ENCODE results near the gene NID1. TPM values are rescaled to one million over a fixed set of nuclear protein-coding genes. Genes with fewer than 3 reads are reported as not detected.

Gene NID1
- total RNA-seq, 6 experiments from 2014 or later = 97.5 to 124 (median 107) TPM

DNA sequence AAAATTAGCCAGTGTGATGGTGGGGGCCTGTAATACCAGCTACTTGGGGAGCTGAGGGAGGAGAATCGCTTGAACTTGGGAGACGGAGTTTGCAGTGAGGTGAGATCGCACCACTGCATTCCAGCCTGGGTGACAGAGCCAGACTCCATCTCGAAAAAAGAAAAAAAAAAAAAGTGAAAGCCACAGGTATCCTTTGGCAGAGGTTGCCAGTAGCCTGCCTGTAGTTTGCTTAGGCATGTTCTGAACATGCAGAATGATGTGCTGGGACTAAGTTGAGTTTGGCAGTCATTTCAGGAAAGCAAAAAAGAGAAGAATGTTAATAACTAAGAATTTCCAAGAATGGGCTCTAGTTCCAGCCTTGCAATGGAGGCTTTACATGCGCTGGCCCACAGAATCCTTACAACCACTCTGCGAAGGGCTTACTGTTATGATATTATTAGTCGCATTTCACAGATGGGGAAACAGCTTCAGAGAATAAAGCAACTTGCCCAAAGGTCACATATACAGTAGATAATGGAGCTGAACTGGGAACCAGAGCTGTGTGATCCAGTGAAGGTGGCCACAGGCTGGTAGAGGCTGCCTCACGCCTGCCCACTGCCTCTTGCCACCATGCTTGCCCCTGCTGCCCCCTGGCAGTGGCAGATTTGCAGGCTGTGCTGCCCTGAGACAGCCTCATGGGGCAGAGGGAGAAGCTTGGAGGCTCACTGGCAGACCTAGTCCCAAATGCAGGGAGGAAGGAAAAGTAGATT, 131.7 kb downstream of the NID1 start:
- Mint-ChIP-seq H3K36me3 (ENCODE audit: low read depth) (no peaks in the 10 kb centered on the region), H3K27ac (no peak overlapping the region), H3K4me3 (no peak overlapping the region), H3K9me3 (no peaks in the 10 kb centered on the region), H3K4me1 (ENCODE audit: low read depth) (no peaks in the 10 kb centered on the region), H3K27me3 (ENCODE audit: insufficient read depth) (peaks cover 3% of the 10 kb centered on the region)
- TF ChIP-seq CTCF (IDR thresholded peaks at IDR 0.05) = 0 out of 2 replicates have a peak, but pooled peaks have one; percentile 9
- DNase-seq = no peak

DNA sequence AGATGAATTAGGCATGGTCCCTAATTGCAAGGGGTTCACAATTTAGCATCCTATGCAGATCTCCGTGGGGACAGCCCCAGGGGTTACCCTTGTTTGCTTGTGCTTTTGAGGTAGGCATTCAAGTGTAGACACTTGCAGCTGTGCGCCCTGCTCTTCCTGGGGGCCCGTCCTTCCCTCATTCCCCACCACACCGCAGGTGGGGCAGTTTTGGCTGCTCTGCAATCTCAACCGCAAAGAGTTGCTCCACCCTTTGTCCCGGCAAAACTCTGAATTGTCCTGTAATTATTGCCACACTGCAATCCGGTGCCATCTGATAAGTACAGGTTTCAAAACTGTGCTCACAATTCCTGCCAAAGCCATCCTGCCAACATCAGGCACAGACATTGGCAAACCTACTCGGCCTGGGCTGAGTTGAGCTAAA, 132.8 kb downstream of the NID1 start:
- Mint-ChIP-seq H3K9me3 (no peaks in the 10 kb centered on the region), H3K27me3 (ENCODE audit: insufficient read depth) (peaks cover 3% of the 10 kb centered on the region), H3K4me3 (no peak overlapping the region), H3K4me1 (ENCODE audit: low read depth) (no peaks in the 10 kb centered on the region), H3K36me3 (ENCODE audit: low read depth) (no peaks in the 10 kb centered on the region), H3K27ac (no peak overlapping the region)
- DNase-seq = no peak
- TF ChIP-seq CTCF (IDR thresholded peaks at IDR 0.05) = no peak

- H3K4me1 Mint-ChIP-seq (ENCODE audit: low read depth) = no peaks in the 10 kb centered on the region
- no peak overlapping the region for H3K27ac Mint-ChIP-seq
- TF ChIP-seq CTCF (IDR thresholded peaks at IDR 0.05) = no peak
- H3K36me3 Mint-ChIP-seq (ENCODE audit: low read depth) = no peaks in the 10 kb centered on the region
- H3K9me3 Mint-ChIP-seq = no peaks in the 10 kb centered on the region
- H3K27me3 Mint-ChIP-seq (ENCODE audit: insufficient read depth) = peaks cover 3% of the 10 kb centered on the region
- no peak overlapping the region for H3K4me3 Mint-ChIP-seq
- no peak for DNase-seq
Observed at GRCh38 chr1:235931171-235931738, 133.6 kb downstream of the NID1 start.

- TF ChIP-seq CTCF (IDR thresholded peaks at IDR 0.05) = no peak
- peaks cover 3% of the 10 kb centered on the region for H3K27me3 Mint-ChIP-seq (ENCODE audit: insufficient read depth)
- H3K4me1 Mint-ChIP-seq (ENCODE audit: low read depth) = no peaks in the 10 kb centered on the region
- DNase-seq = no peak
- no peak overlapping the region for H3K4me3 Mint-ChIP-seq
- H3K27ac Mint-ChIP-seq = no peak overlapping the region
- no peaks in the 10 kb centered on the region for H3K9me3 Mint-ChIP-seq
- H3K36me3 Mint-ChIP-seq (ENCODE audit: low read depth) = no peaks in the 10 kb centered on the region
Observed at GRCh38 chr1:235930543-235930942, 134.3 kb downstream of the NID1 start.

- H3K4me1 Mint-ChIP-seq (ENCODE audit: low read depth) = no peaks in the 10 kb centered on the region; the same call in 1 of the 2 replicates
- no peak overlapping the region for H3K27ac Mint-ChIP-seq
- no peak for TF ChIP-seq CTCF (IDR thresholded peaks at IDR 0.05)
- DNase-seq = no peak
- no peaks in the 10 kb centered on the region for H3K36me3 Mint-ChIP-seq (ENCODE audit: low read depth)
- H3K4me3 Mint-ChIP-seq = no peak overlapping the region
- no peaks in the 10 kb centered on the region for H3K9me3 Mint-ChIP-seq
- H3K27me3 Mint-ChIP-seq (ENCODE audit: insufficient read depth) = peaks cover 3% of the 10 kb centered on the region
Observed at GRCh38 chr1:235929216-235929615, 135.7 kb downstream of the NID1 start.

Measured in HFFc6 (cell line).